Brain microvascular endothelial cell (primary cell): ENCODE data around the gene USP27X.
A peak's percentile ranks its signal among the peaks of the same experiment; 100 is the strongest.

Experiments used
- DNase-seq: peaks from one replicate; pipeline ENCODE4 v3.0.0-alpha.2; 2020
- H3K27ac ChIP-seq: fragments of 250-450 bp; sonication (Bioruptor Pico); 2 replicates; pipeline ENCODE4 v1.5.1; 2020; ENCODE audit warnings: mild to moderate bottlenecking, moderate library complexity
- H3K27me3 ChIP-seq: fragments of 250-450 bp; sonication (Bioruptor Pico); replicated peaks from 2 replicates; pipeline ENCODE4 v1.5.1; 2020; ENCODE audit warnings: mild to moderate bottlenecking
- H3K36me3 ChIP-seq: fragments of 250-450 bp; sonication (Bioruptor Pico); replicated peaks from 2 replicates; pipeline ENCODE4 v1.5.1; 2020; ENCODE audit warnings: mild to moderate bottlenecking
- H3K4me3 ChIP-seq: 2 replicates; pipeline ENCODE4 v1.5.1; 2011; ENCODE audit warnings: low read depth, mild to moderate bottlenecking, control low read depth, low read length, moderate library complexity
- in situ Hi-C: cut with HindIII; loops from 2 replicates; pipeline ENCODE4 v1.10.0; 2017; ENCODE audit warnings: low sequenced_read_pairs, low pct_ligation_motif_present
- TF ChIP-seq, protein P1 (sequence below): IDR thresholded peaks from 2 replicates; pipeline ENCODE4 v1.5.1; 2011; ENCODE audit warnings: low read depth, mild to moderate bottlenecking, moderate library complexity, low read length, control low read depth, inconsistent platforms; ENCODE audit errors: missing control alignments

Gene USP27X

DNA sequence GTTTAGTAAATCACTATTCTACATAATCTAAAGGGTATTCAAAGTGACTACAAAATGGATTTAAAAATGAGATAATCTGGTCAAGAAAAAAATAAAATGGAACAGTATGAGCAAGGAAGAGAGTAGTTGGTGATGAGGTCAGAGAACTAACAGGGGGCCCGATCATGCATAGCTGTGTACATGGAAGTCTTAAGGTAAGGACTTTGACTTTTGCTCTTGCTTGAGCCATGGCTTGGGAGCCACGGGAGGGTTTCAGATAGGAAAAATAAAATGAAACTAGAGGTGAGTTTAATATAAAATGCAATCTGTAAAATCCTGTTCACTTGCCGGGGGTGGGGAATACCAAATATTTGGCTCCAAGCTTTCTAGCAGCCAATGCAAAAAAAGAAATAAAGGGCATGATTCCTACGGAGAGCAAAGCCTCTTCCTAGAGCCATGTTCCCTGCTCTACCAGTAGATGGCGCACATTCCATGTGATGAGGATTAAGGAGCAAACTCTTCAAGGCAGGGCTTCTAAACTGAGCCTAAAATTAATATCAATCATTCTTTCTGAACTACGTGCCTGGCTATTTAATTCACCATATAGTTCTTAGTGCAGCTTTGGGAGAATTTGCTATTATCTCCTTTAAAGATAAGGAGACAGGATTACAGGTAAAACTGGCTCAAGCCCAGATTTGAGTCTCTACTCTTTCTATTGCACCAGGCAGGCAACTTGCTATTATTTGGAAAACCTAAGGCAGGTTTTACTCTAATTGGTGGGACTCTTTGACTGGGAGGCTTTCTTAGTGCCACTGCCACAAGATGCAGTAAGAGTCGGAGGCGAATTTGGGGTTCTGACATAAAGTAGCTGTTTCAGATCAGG lies 36.3 kb downstream of the USP27X start:
- no peak overlapping the region for H3K4me3 ChIP-seq
- in situ Hi-C loops, result no loop called here
- no peaks in the 10 kb centered on the region for H3K27me3 ChIP-seq
- H3K27ac ChIP-seq, result no peak overlapping the region
- TF ChIP-seq, protein P1, sequence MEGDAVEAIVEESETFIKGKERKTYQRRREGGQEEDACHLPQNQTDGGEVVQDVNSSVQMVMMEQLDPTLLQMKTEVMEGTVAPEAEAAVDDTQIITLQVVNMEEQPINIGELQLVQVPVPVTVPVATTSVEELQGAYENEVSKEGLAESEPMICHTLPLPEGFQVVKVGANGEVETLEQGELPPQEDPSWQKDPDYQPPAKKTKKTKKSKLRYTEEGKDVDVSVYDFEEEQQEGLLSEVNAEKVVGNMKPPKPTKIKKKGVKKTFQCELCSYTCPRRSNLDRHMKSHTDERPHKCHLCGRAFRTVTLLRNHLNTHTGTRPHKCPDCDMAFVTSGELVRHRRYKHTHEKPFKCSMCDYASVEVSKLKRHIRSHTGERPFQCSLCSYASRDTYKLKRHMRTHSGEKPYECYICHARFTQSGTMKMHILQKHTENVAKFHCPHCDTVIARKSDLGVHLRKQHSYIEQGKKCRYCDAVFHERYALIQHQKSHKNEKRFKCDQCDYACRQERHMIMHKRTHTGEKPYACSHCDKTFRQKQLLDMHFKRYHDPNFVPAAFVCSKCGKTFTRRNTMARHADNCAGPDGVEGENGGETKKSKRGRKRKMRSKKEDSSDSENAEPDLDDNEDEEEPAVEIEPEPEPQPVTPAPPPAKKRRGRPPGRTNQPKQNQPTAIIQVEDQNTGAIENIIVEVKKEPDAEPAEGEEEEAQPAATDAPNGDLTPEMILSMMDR, result peak; percentile 91
- DNase-seq, result peak; percentile 32
- H3K36me3 ChIP-seq, result no peaks in the 10 kb centered on the region

DNA sequence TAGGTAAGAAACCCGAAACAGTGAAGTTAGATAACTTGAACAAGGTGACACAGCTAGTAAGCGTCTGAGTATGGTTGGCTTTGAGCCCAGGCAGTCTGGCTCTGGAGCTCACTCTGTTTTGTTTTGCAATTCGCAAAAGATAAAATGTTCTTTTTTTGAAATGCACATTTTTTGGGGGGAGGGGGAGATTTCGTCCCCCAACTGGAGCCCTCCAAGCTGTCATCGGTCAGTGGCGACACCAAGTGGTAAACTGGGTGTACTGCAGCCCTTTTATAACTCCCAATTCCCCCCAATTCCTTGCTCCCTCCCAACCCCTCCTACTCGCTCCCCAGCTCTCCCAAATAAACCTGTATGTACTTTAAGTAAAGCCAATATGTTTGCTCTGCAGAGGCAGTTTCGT lies 40.3 kb downstream of the USP27X start:
- TF ChIP-seq, protein P1, result peak; percentile 85
- in situ Hi-C loops, result no loop called here
- no peaks in the 10 kb centered on the region for H3K36me3 ChIP-seq
- peak; percentile 58 for DNase-seq
- no peak overlapping the region for H3K4me3 ChIP-seq
- H3K27ac ChIP-seq, result no peak overlapping the region
- H3K27me3 ChIP-seq, result no peaks in the 10 kb centered on the region

DNA sequence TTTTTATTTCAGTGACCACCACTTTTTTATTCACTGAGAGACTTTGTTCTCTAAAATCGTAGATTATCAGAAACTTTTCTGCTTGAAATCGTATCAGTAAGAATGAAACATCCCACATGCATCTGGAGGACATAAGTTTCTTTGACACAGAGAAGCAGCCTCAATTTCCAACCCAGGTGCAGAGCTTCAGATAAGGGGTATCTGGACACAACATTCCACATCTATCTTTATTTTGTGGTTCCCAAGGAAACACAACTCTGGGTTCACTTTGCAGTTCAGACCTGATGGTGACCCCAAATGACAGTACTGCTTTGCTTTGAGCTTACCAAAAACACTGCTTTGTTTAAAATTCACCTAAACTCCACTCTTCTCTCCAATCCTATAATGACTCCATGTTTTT lies 41.8 kb downstream of the USP27X start:
- TF ChIP-seq, protein P1, result no peak
- no peaks in the 10 kb centered on the region for H3K27me3 ChIP-seq
- in situ Hi-C loops, result no loop called here
- DNase-seq, result no peak
- no peak overlapping the region for H3K4me3 ChIP-seq
- no peak overlapping the region for H3K27ac ChIP-seq
- H3K36me3 ChIP-seq, result no peaks in the 10 kb centered on the region

DNA sequence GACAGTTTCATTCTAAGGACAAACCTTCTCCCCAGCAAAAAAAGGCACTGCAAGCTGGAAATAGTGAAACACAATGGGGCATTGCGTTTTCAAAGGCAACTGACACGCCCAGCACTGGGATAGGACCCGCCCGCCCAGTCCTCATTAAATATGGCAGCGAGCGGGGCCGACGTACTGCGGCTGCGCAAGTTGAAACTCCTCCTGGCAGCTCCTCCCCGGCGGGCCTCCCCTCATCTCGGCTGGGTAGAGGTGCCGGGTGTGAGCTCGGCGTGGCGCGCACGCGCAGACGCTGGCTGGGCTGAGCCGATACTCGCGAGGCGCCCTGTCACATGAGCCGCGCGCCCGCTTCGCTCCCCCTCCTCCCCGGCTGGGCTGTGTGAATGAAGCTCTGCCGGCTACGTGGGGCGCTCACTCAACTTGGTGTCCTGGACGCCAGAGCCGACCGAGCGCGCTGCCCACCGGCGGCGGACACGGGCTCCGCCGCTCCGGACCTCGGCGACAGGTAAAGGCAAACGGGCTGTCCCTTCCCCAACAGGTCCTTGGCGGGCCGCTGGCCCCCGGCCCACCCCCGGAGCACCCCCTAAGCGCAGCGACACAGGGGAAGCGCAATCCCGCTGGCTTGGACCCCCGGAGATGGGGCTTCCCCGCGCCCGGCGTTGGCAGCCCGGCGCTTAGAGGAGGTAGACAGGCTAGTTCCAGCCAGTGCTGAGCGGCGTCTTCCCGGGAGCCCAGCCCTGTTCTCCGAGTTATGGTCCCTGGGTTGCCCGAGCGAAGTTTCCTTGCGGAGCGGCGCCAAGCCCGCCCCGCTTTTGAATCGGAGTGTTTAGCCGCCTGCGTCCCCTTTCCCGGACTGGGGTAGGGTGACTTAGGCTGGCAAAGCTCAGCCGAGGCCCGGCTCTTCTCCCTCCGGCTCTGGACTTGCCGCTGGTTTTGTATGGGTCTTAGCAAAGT lies 43.3 kb downstream of the USP27X start, which contains the start of gene CLCN5:
Gene CLCN5, plus strand, starts transcription at position 306 of the 951 bp plus-strand sequence. CDS start 2,703 bp downstream, outside the sequence.
- TF ChIP-seq, protein P1, result no peak
- in situ Hi-C loops, result no loop called here
- H3K27me3 ChIP-seq, result no peaks in the 10 kb centered on the region
- no peaks in the 10 kb centered on the region for H3K36me3 ChIP-seq
- peak within 1 kb of the TSS; percentile 38 for H3K27ac ChIP-seq
- DNase-seq, result peak; percentile 93
- H3K4me3 ChIP-seq, result peak within 1 kb of the TSS; percentile 67

DNA sequence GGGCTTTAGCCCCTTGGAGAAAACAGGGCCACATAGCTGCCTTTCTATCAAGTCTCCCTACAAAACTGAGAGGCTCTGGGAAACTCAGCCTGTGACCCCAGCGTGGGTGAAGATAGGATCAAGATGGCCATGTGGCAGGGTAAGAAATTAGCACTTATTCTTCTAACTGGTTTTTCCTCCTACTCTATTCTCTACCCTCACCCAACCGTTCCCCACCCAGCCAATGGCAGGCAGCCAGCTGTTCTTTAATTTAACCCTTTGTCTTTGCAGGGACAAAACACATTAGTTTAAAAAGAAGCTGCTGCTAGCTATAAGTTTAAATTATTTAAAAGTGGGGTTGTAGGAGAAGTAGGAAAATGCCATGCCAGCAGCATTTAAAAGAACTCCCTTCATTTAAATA lies 45.9 kb downstream of the USP27X start:
- Histone ChIP-seq H3K4me3 (no peak overlapping the region), H3K27ac (no peak overlapping the region), H3K36me3 (no peaks in the 10 kb centered on the region), H3K27me3 (no peaks in the 10 kb centered on the region)
- in situ Hi-C loops, result no loop called here
- TF ChIP-seq, protein P1, result no peak
- no peak for DNase-seq
